Duodenal mucosa (tissue), 2 donors: ENCODE measurements around the gene RECQL.

Experiments used
- H3K27ac ChIP-seq: one replicate; pipeline ENCODE4 v1.7.0; 2013; ENCODE audit warnings: low read depth, low read length
- H3K27me3 ChIP-seq, 2 donors: one replicate each; pipeline ENCODE4 v1.7.0; 2013; ENCODE audit warnings: low read length in 2 of 2, control low read depth in 1 of 2; ENCODE audit not compliant: insufficient read depth in 2 of 2, control insufficient read depth in 1 of 2
- H3K36me3 ChIP-seq, 2 donors: one replicate each; pipeline ENCODE4 v1.7.0; 2013; ENCODE audit warnings: low read length in 2 of 2, control low read depth in 1 of 2; ENCODE audit not compliant: insufficient read depth in 2 of 2, control insufficient read depth in 1 of 2
- H3K4me1 ChIP-seq, 2 donors: one replicate each; pipeline ENCODE4 v1.7.0; 2013; ENCODE audit warnings: low read length in 2 of 2, control low read depth in 1 of 2; ENCODE audit not compliant: insufficient read depth in 2 of 2, control insufficient read depth in 1 of 2
- H3K4me3 ChIP-seq, 2 donors: one replicate each; pipeline ENCODE4 v1.7.0; 2013; ENCODE audit warnings: low read length in 2 of 2, low read depth in 1 of 2
- H3K9ac ChIP-seq, 2 donors: one replicate each; pipeline ENCODE4 v1.7.0; 2013; ENCODE audit warnings: low read length in 2 of 2, low read depth in 1 of 2
- H3K9me3 ChIP-seq, 2 donors: one replicate each; pipeline ENCODE4 v1.7.0; 2013; ENCODE audit warnings: low read length in 2 of 2, control low read depth in 1 of 2; ENCODE audit not compliant: control insufficient read depth in 1 of 2

Gene RECQL

DNA sequence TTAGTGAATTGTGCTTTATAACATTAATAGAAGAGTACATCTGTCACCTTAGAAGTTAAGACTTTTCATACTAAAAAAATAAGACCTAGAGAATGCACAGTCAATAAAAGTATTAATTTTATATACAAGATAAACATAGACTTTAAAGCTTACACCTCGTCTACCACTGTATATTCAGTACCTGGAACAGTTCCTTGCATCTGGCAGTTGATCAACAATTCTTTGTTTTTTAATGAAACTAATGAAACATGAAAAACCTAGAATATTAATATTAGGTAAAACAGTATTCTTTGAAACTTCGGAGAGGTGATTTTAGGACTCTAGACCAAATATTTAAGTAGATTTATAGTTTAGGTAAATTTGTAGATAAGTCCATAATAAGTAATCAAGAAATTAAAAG lies 4.5 kb upstream of the RECQL start:
- Histone ChIP-seq H3K27me3 (no peaks in the 10 kb centered on the region), H3K27ac (no peak overlapping the region), H3K36me3 (peaks cover 8 to 12% of the 10 kb centered on the region in 2 donors), H3K4me3 (no peak overlapping the region), H3K9ac (no peak overlapping the region), H3K4me1 (peaks cover 13 to 14% of the 10 kb centered on the region in 2 donors), H3K9me3 (no peaks in the 10 kb centered on the region)

DNA sequence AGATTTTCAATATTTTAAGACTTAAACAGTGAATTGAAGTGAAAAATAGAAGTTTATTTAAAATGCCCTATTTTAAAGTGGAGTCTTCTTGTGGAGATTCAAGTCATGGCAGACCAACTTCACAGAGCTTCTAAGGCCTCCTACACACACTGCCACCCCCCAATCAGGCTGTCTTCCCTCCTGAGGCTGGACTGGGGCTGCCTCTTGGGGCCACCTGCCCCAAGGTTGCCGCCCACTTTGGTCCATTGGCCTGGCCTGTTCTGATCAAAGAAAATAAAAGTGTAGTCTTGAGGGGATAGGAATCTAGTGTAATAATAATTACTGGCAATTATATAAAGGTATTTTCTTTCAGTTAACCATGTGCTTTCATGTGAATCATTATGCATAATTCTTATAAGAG lies 1.4 kb upstream of the RECQL start:
- H3K4me3 ChIP-seq: peak overlapping the region; percentile 88
- H3K36me3 ChIP-seq: peaks cover 5 to 6% of the 10 kb centered on the region in 2 donors
- no peaks in the 10 kb centered on the region for H3K27me3 ChIP-seq
- no peaks in the 10 kb centered on the region for H3K9me3 ChIP-seq
- peak overlapping the region in 1 of 2 donors; percentile 76 for H3K9ac ChIP-seq
- peaks cover 20 to 26% of the 10 kb centered on the region in 2 donors for H3K4me1 ChIP-seq
- no peak overlapping the region for H3K27ac ChIP-seq

GRCh38 chr12:21502164-21502496 lies 695 bp upstream of the RECQL start:
- Histone ChIP-seq H3K27ac (peak overlapping the region; percentile 59), H3K36me3 (peaks cover 2 to 11% of the 10 kb centered on the region in 2 donors), H3K9ac (peak overlapping the region; percentile 76 to 90), H3K9me3 (no peaks in the 10 kb centered on the region), H3K4me1 (peaks cover 20 to 26% of the 10 kb centered on the region in 2 donors), H3K4me3 (peak overlapping the region; percentile 88), H3K27me3 (no peaks in the 10 kb centered on the region)

DNA sequence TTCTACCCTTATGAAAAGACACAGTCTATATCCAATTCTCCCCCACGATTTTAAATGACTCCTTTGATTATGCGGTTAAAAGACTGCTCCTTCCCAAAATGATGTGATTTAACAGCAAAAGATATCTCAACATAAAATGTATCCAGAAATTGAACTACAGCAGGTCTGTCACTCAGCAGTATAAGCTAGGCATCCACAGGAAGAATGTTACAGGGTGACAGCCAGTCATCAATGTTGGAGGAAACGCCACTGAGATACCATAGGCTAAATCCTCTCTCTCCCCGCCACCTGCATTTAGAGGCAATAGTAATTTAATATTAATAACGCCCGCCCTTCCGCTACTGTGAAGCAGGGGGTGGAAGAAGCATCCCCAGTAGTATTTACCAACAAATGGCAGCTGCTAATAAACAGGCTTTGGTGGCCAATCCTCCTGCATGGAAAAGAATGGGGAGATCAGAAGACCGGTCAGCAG lies 613 bp downstream of the RECQL start:
- H3K4me3 ChIP-seq: peak overlapping the region; percentile 88
- H3K4me1 ChIP-seq: peaks cover 20 to 26% of the 10 kb centered on the region in 2 donors
- H3K9ac ChIP-seq: peak overlapping the region; percentile 61 to 79
- H3K27ac ChIP-seq: peak overlapping the region; percentile 70
- peaks cover 7 to 23% of the 10 kb centered on the region in 2 donors for H3K36me3 ChIP-seq
- H3K9me3 ChIP-seq: no peaks in the 10 kb centered on the region
- H3K27me3 ChIP-seq: no peaks in the 10 kb centered on the region

- peaks cover 20 to 26% of the 10 kb centered on the region in 2 donors for H3K4me1 ChIP-seq
Measured at GRCh38 chr12:21499765-21500164, 1.7 kb downstream of the RECQL start.

GRCh38 chr12:21485998-21486397 lies 15.4 kb downstream of the RECQL start:
- H3K36me3 ChIP-seq: peaks cover 7 to 25% of the 10 kb centered on the region in 2 donors
- no peaks in the 10 kb centered on the region for H3K27me3 ChIP-seq
- no peak overlapping the region for H3K9ac ChIP-seq
- H3K4me3 ChIP-seq: no peak overlapping the region
- no peaks in the 10 kb centered on the region for H3K9me3 ChIP-seq
- no peak overlapping the region for H3K27ac ChIP-seq
- no peaks in the 10 kb centered on the region for H3K4me1 ChIP-seq

More at GRCh38 chr12:21499765-21500164, 1.7 kb downstream of the RECQL start:
- no peaks in the 10 kb centered on the region for H3K27me3 ChIP-seq
- no peak overlapping the region for H3K27ac ChIP-seq
- H3K4me3 ChIP-seq: no peak overlapping the region
- peaks cover 7 to 27% of the 10 kb centered on the region in 2 donors for H3K36me3 ChIP-seq
- no peaks in the 10 kb centered on the region for H3K9me3 ChIP-seq
- no peak overlapping the region for H3K9ac ChIP-seq

DNA sequence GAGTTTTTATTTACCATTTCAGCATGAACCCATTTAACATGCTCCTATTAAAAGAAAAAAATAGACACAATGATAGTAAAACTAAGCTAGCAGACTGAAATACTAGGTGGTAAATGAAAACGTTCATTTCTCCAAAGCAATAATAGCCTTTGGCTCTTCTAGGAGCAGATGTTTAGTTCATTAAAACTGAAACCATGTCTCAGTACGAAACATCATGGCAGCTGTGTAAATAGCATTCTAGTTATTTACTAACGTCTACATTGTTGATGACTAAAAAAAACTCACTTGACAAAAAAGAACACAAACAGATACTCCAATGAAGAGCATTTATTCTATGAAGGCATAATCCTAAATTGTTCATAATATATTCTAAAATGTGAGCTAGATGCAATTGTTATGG lies 17.9 kb downstream of the RECQL start:
- H3K36me3 ChIP-seq: peaks cover 8 to 36% of the 10 kb centered on the region in 2 donors
- H3K9me3 ChIP-seq: no peaks in the 10 kb centered on the region
- H3K4me1 ChIP-seq: no peaks in the 10 kb centered on the region
- no peaks in the 10 kb centered on the region for H3K27me3 ChIP-seq
- H3K4me3 ChIP-seq: no peak overlapping the region
- no peak overlapping the region for H3K9ac ChIP-seq
- no peak overlapping the region for H3K27ac ChIP-seq

GRCh38 chr12:21478756-21479455 lies 22.5 kb downstream of the RECQL start:
- no peak overlapping the region for H3K27ac ChIP-seq
- H3K9ac ChIP-seq: no peak overlapping the region
- H3K4me3 ChIP-seq: no peak overlapping the region
- no peaks in the 10 kb centered on the region for H3K9me3 ChIP-seq
- peaks cover 12 to 42% of the 10 kb centered on the region in 2 donors for H3K36me3 ChIP-seq
- no peaks in the 10 kb centered on the region for H3K4me1 ChIP-seq
- no peaks in the 10 kb centered on the region for H3K27me3 ChIP-seq

DNA sequence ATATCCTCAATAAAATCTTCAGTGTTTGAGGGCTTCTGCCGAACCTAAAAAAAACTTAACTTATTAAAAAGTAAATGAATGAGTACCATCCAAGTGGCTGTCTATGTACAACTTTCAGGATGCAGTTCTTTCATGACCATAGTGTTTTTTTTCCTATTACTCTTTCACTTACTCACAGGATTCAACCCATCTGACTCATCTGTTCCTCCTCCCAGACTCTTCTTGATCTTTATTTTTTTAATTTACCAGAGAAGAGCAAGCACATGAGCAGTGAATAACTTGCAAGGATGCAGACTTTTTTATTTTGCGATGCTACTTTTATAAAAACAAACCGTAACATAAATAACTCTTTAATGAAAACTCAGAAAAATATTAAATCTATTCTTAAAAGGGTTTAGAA lies 24.5 kb downstream of the RECQL start:
- no peak overlapping the region for H3K9ac ChIP-seq
- H3K27ac ChIP-seq: no peak overlapping the region
- no peaks in the 10 kb centered on the region for H3K9me3 ChIP-seq
- H3K27me3 ChIP-seq: no peaks in the 10 kb centered on the region
- no peaks in the 10 kb centered on the region for H3K4me1 ChIP-seq
- H3K4me3 ChIP-seq: no peak overlapping the region
- peaks cover 17 to 49% of the 10 kb centered on the region in 2 donors for H3K36me3 ChIP-seq

DNA sequence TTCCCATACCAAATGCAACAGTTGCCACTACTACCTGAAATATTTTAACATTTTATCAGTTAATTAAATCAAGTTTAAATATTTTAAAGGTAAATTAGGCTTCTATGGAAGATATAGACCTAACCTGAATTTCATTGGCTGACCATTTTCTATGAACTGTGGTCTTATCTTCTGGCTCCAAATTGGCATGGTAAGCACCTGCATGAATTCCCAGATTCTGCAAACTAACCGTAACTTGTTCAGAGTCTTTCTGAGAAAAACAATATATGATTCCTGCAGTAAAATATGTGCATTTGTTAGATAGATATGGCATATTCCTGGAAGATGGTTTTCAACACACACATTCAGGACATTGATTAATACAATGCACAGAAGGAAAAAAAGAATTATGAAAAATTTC lies 25.9 kb downstream of the RECQL start:
- H3K27me3 ChIP-seq: no peaks in the 10 kb centered on the region
- no peaks in the 10 kb centered on the region for H3K4me1 ChIP-seq
- peaks cover 13 to 50% of the 10 kb centered on the region in 2 donors for H3K36me3 ChIP-seq
- H3K27ac ChIP-seq: no peak overlapping the region
- H3K4me3 ChIP-seq: no peak overlapping the region
- no peaks in the 10 kb centered on the region for H3K9me3 ChIP-seq
- no peak overlapping the region for H3K9ac ChIP-seq
